Stomach (tissue), 9 donors: ENCODE measurements around the gene MARCHF9. TPM values are rescaled to one million over a fixed set of nuclear protein-coding genes. Genes with fewer than 3 reads are reported as not detected.

ENCODE experiments used
- DNase-seq, 2 donors: peaks; one replicate each; pipeline versions ENCODE4 v3.0.0 to v3.0.0-alpha.2; 2013 to 2019
- H3K27ac ChIP-seq, 5 donors: fragments of 200-600 bp in 4 of 5; sonication (generic) in 4 of 5; one replicate each; pipeline ENCODE4 v1.5.1; 2013 to 2019; ENCODE audit warnings: mild to moderate bottlenecking in 1 of 5, moderate library complexity in 1 of 5
- H3K27me3 ChIP-seq, 3 donors: fragments of 200-600 bp; sonication (generic); one replicate each; pipeline ENCODE4 v1.5.1; 2017 to 2019; ENCODE audit warnings: mixed run types in 1 of 3
- H3K36me3 ChIP-seq, 4 donors: fragments of 200-600 bp; sonication (generic); 1 replicate in 3 of 4; 2 replicates in 1 of 4; pipeline ENCODE4 v1.5.1; 2016 to 2019
- H3K4me1 ChIP-seq, 4 donors: fragments of 200-600 bp; sonication (generic); one replicate each; pipeline ENCODE4 v1.5.1; 2016 to 2019
- H3K4me3 ChIP-seq, 4 donors: fragments of 200-600 bp; sonication (generic) in 3 of 4; one replicate each; pipeline ENCODE4 v1.5.1; 2016 to 2019; ENCODE audit warnings: mild to moderate bottlenecking in 1 of 4
- H3K9me3 ChIP-seq, 4 donors: fragments of 200-600 bp; sonication (generic); one replicate each; pipeline ENCODE4 v1.5.1; 2016 to 2019
- EP300 ChIP-seq: sonication (generic); formaldehyde crosslinking; IDR thresholded peaks from one replicate; pipeline ENCODE4 v1.6.1; 2017; ENCODE audit warnings: antibody characterized with exemption
- POLR2A ChIP-seq, 4 donors: fragments of 450-650 bp; IDR thresholded peaks; one replicate each; pipeline ENCODE4 v1.6.1; 2016; ENCODE audit warnings: antibody characterized with exemption in 4 of 4, control low read depth in 2 of 4, mild to moderate bottlenecking in 1 of 4, moderate library complexity in 1 of 4
- POLR2AphosphoS5 ChIP-seq, 3 donors: sonication (generic); formaldehyde crosslinking; IDR thresholded peaks; one replicate each; pipeline ENCODE4 v1.6.1; 2016; ENCODE audit warnings: antibody characterized with exemption in 3 of 3
- WGBS, 5 donors: extraction: QIAGEN DNeasy Blood & Tissue Kit in 3 of 5; methylation state at CpG; one replicate each; pipeline versions ENCODE4 v1.1.5 to v1.1.7; 2013 to 2018; 5-methylcytosine and 5-hydroxymethylcytosine counted together
- intact Hi-C: fragments of 100-400 bp; cut with DNase I; formaldehyde crosslinking; loops from one replicate; pipeline ENCODE4 v1.15.1; 2023; ENCODE audit warnings: low total_unique reads
- polyA plus RNA-seq, 3 donors: library from polyadenylated mRNA; stranded (reverse); fragments of 200-250 nt; gene quantifications; one replicate each; pipeline ENCODE4 v1.2.3, GENCODE V29; 2013
- total RNA-seq, 5 donors: library from RNA; depleted of rRNA; stranded (reverse); fragments of >200 nt; gene quantifications; one replicate each; pipeline versions ENCODE4 v1.1.0 to v1.2.3, GENCODE V29; 2014 to 2016
- TF ChIP-seq, protein P1 (sequence below), 7 experiments: fragments of 450-650 bp in 4 of 7; fragments of 200-600 bp in 3 of 7; sonication (generic) in 3 of 7; IDR thresholded peaks; one replicate each; pipeline ENCODE4 v1.5.1; 2016 to 2019; ENCODE audit warnings: antibody characterized with exemption in 7 of 7, control low read depth in 2 of 7, mild to moderate bottlenecking in 1 of 7
- donor health status: healthy with polysubstance abuse.
- donor health status: Bipolar disorder and iron deficiency.
- donor health status: healthy.

The MARCHF9 gene
- total and polyA plus RNA-seq, 8 donors, result 1.0 to 16.0 (median 8.8) TPM

DNA sequence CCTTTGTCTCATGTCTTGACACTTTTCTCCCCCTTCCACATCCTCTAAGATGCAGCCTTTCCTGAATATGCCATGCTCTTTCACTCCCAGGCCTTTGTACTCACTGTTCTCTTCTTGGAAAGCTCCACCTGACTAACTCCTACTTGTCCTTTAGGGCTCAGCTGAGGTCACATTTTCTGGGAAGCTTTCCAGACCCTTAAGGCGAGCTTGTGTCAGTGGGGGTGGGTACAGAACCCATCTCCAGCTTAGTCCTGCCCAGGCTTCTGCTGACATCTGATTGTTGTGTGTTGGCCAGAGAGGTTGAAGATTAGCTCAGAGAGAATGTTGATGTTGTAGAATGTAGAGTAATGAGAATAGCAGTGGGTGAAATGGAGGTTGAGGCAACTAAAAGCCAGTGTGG lies 24.8 kb downstream of the MARCHF9 start:
- Histone ChIP-seq H3K4me3 (no peak overlapping the region), H3K9me3 (no peaks in the 10 kb centered on the region), H3K27ac (no peak overlapping the region), H3K36me3 (peaks cover 0 to 27% (median 23%) of the 10 kb centered on the region in 4 donors), H3K27me3 (no peaks in the 10 kb centered on the region), H3K4me1 (peaks cover 8 to 32% (median 20%) of the 10 kb centered on the region in 4 donors)
- TF ChIP-seq POLR2A (IDR thresholded peaks at IDR 0.05) (no peak), EP300 (no peak), POLR2AphosphoS5 (IDR thresholded peaks at IDR 0.05) (no peak)
- TF ChIP-seq, protein P1, sequence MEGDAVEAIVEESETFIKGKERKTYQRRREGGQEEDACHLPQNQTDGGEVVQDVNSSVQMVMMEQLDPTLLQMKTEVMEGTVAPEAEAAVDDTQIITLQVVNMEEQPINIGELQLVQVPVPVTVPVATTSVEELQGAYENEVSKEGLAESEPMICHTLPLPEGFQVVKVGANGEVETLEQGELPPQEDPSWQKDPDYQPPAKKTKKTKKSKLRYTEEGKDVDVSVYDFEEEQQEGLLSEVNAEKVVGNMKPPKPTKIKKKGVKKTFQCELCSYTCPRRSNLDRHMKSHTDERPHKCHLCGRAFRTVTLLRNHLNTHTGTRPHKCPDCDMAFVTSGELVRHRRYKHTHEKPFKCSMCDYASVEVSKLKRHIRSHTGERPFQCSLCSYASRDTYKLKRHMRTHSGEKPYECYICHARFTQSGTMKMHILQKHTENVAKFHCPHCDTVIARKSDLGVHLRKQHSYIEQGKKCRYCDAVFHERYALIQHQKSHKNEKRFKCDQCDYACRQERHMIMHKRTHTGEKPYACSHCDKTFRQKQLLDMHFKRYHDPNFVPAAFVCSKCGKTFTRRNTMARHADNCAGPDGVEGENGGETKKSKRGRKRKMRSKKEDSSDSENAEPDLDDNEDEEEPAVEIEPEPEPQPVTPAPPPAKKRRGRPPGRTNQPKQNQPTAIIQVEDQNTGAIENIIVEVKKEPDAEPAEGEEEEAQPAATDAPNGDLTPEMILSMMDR (IDR thresholded peaks at IDR 0.05), result no peak
- intact Hi-C loops, result no loop called here
- 13 to 55% (median 30%) methylated on average over 1 of the region's 1 CpG for WGBS, 5 donors
- no peak for DNase-seq

DNA sequence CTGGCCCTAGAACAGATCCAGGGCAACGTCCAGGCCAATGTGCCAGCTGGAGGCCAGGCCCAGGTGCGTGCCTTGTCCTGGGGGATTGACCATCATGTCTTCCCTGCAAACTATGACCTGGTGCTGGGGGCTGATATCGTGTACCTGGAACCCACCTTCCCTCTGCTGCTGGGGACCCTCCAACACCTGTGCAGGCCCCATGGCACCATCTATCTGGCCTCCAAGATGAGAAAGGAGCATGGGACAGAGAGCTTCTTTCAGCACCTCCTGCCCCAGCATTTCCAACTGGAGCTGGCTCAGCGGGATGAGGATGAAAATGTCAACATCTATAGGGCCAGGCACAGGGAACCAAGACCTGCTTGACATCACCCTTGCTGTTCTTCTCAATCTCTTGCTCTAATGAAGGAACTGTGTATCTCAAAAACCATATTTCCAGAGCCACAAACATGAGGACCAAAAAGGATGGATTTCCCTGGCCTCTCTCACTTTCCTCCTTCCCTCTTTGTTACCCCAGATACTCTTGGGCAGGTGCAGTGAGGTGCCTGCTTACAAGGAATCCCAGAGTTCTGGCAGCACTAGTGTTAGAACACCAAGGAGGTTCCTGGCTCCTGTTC lies 25.5 kb downstream of the MARCHF9 start:
- intact Hi-C loops, result no loop called here
- no peak overlapping the region for H3K4me3 ChIP-seq
- no peak for DNase-seq
- no peaks in the 10 kb centered on the region for H3K9me3 ChIP-seq
- TF ChIP-seq, protein P1 (IDR thresholded peaks at IDR 0.05), result no peak
- no peak for TF ChIP-seq POLR2AphosphoS5 (IDR thresholded peaks at IDR 0.05)
- TF ChIP-seq POLR2A (IDR thresholded peaks at IDR 0.05), result no peak
- TF ChIP-seq EP300, result no peak
- H3K4me1 ChIP-seq, result peaks cover 8 to 32% (median 20%) of the 10 kb centered on the region in 4 donors
- H3K27me3 ChIP-seq, result no peaks in the 10 kb centered on the region
- H3K27ac ChIP-seq, result peak overlapping the region in 1 of 5 donors; percentile 77
- H3K36me3 ChIP-seq, result peaks cover 0 to 27% (median 24%) of the 10 kb centered on the region in 4 donors
- 70 to 99% (median 87%) methylated on average over 4 of the region's 4 CpGs for WGBS, 5 donors

DNA sequence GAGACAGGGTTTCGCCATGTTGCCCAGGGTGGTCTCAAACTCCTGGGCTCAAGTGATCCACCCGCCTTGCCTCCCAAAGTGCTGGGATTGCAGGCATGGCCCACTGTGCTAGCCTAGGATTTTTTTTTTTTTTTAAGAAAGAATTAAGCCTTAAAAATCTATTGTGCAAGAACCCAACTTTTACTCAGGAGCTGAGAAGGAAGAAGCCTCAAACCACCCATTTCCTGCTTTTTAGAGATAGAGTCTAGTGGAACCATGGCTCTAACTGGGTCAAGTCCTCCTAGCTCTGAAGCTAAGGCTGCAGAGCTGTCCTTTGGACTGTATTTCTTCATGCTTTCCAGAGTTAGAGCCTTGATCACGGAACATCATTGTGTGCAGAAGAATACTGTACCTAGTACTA lies 26.3 kb downstream of the MARCHF9 start:
- H3K4me3 ChIP-seq, result no peak overlapping the region
- H3K27me3 ChIP-seq, result no peaks in the 10 kb centered on the region
- TF ChIP-seq POLR2AphosphoS5 (IDR thresholded peaks at IDR 0.05) (no peak), EP300 (no peak), POLR2A (IDR thresholded peaks at IDR 0.05) (no peak)
- TF ChIP-seq, protein P1 (IDR thresholded peaks at IDR 0.05), result no peak
- peak overlapping the region in 2 of 5 donors; percentile 14 to 77 for H3K27ac ChIP-seq
- peaks cover 6 to 27% (median 24%) of the 10 kb centered on the region in 4 donors for H3K36me3 ChIP-seq
- intact Hi-C loops, result no loop called here
- H3K9me3 ChIP-seq, result no peaks in the 10 kb centered on the region
- peaks cover 8 to 32% (median 20%) of the 10 kb centered on the region in 4 donors for H3K4me1 ChIP-seq
- no peak for DNase-seq
- 84 to 97% (median 91%) methylated on average over 3 of the region's 3 CpGs for WGBS, 5 donors

DNA sequence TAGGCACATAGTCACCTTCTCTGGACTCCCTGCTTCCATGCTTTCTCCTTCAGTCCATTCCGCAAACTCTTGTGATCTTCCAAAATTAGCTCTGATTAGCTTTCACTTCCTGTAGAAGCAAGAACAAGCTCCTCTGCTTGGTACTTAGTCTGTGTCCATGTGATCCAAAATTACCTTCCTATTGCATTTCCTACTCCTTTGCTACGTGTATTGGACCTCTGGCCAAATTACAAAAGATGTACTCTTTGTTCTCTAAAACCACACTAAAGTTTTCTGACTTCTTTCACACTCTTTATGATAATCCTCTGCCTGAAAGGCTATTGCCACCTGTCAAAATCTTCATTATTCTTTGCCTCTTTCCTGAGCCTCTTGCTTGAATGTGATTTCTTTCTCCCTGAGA lies 26.9 kb downstream of the MARCHF9 start:
- DNase-seq, result no peak
- Histone ChIP-seq H3K27ac (peak overlapping the region in 2 of 5 donors; percentile 14 to 77), H3K27me3 (no peaks in the 10 kb centered on the region), H3K4me3 (no peak overlapping the region), H3K4me1 (peaks cover 8 to 32% (median 20%) of the 10 kb centered on the region in 4 donors), H3K36me3 (peaks cover 11 to 31% (median 29%) of the 10 kb centered on the region in 4 donors), H3K9me3 (no peaks in the 10 kb centered on the region)
- TF ChIP-seq, protein P1 (IDR thresholded peaks at IDR 0.05), result no peak
- TF ChIP-seq POLR2A (IDR thresholded peaks at IDR 0.05) (no peak), EP300 (no peak)
- WGBS, 5 donors, result 59 to 74% (median 66%) methylated on average over 2 of the region's 2 CpGs
- intact Hi-C loops, result no loop called here
